GM23338 (cell line): ENCODE measurements around the gene UQCC2. TPM values are rescaled to one million over a fixed set of nuclear protein-coding genes. Genes with fewer than 3 reads are reported as not detected.

Experiments used
- ATAC-seq: fragments of 200-7000 bp; cut with Tn5 transposase; 3 replicates; pipeline ENCODE4 v1.9.1; 2020
- DNase-seq: peaks from one replicate; pipeline ENCODE4 v3.0.0-alpha.2; 2015; ENCODE audit warnings: low spot score
- H2AFZ ChIP-seq: fragments of 200-600 bp; sonication (generic); 2 replicates; pipeline ENCODE4 v1.8.0; 2016; ENCODE audit warnings: antibody characterized with exemption, mild to moderate bottlenecking, moderate library complexity
- H3F3A ChIP-seq: fragments of 200-600 bp; sonication (generic); replicated peaks from 2 replicates; pipeline ENCODE4 v1.8.0; 2017; ENCODE audit warnings: antibody characterized with exemption, mixed run types, low read depth
- H3K27ac ChIP-seq: fragments of 200-600 bp; sonication (generic); 2 replicates; pipeline ENCODE4 v1.6.1; 2016; ENCODE audit warnings: low read depth
- H3K27me3 ChIP-seq: fragments of 200-600 bp; sonication (generic); 2 replicates; pipeline ENCODE4 v1.8.0; 2016; ENCODE audit warnings: mild to moderate bottlenecking, mixed run types, moderate library complexity; ENCODE audit not compliant: insufficient read depth
- H3K36me3 ChIP-seq: fragments of 200-600 bp; sonication (generic); 2 replicates; pipeline ENCODE4 v1.8.0; 2016; ENCODE audit warnings: mild to moderate bottlenecking; ENCODE audit not compliant: insufficient read depth
- H3K4me1 ChIP-seq: fragments of 200-600 bp; sonication (generic); 2 replicates; pipeline ENCODE4 v1.8.0; 2016; ENCODE audit warnings: mild to moderate bottlenecking, moderate library complexity; ENCODE audit not compliant: insufficient read depth
- H3K4me2 ChIP-seq: fragments of 200-600 bp; sonication (generic); 2 replicates; pipeline ENCODE4 v1.7.1; 2017; ENCODE audit warnings: mixed run types
- H3K4me3 ChIP-seq: fragments of 200-600 bp; sonication (generic); 2 replicates; pipeline ENCODE4 v1.6.1; 2016; ENCODE audit warnings: mixed run types
- H3K79me2 ChIP-seq: fragments of 200-600 bp; sonication (generic); replicated peaks from 2 replicates; pipeline ENCODE4 v1.8.0; 2017; ENCODE audit warnings: mild to moderate bottlenecking; ENCODE audit not compliant: insufficient read depth
- H3K9me2 ChIP-seq: fragments of 200-600 bp; sonication (generic); 2 replicates; pipeline ENCODE4 v1.8.0; 2017; ENCODE audit not compliant: insufficient read depth
- H4K20me1 ChIP-seq: fragments of 200-600 bp; sonication (generic); replicated peaks from 2 replicates; pipeline ENCODE4 v1.8.0; 2017; ENCODE audit warnings: mild to moderate bottlenecking; ENCODE audit not compliant: insufficient read depth
- H3K27ac Mint-ChIP-seq: 2 replicates; pipeline ENCODE4 v1.8.0; 2020; ENCODE audit warnings: inconsistent platforms, mild to moderate bottlenecking, moderate library complexity, mixed read lengths
- H3K27me3 Mint-ChIP-seq: 3 replicates; pipeline ENCODE4 v1.8.0; 2022; ENCODE audit warnings: low read depth, mild to moderate bottlenecking, moderate library complexity, mixed read lengths, inconsistent platforms; ENCODE audit not compliant: insufficient read depth, poor library complexity
- H3K36me3 Mint-ChIP-seq: 3 replicates; pipeline ENCODE4 v1.8.0; 2021; ENCODE audit warnings: low read depth, mild to moderate bottlenecking, inconsistent platforms, moderate library complexity, mixed read lengths
- H3K4me1 Mint-ChIP-seq: 3 replicates; pipeline ENCODE4 v1.8.0; 2020; ENCODE audit warnings: mild to moderate bottlenecking, inconsistent platforms, mixed read lengths
- H3K4me3 Mint-ChIP-seq: 3 replicates; pipeline ENCODE4 v1.8.0; 2021; ENCODE audit warnings: moderate library complexity, mild to moderate bottlenecking, inconsistent platforms, mixed read lengths
- H3K9me3 Mint-ChIP-seq: 3 replicates; pipeline ENCODE4 v1.8.0; 2020; ENCODE audit warnings: moderate library complexity, mild to moderate bottlenecking, inconsistent platforms, mixed read lengths
- EZH2phosphoT487 ChIP-seq: fragments of 200-600 bp; sonication (generic); IDR thresholded peaks from one replicate; pipeline ENCODE4 v1.8.1; 2018; ENCODE audit warnings: antibody characterized with exemption; ENCODE audit not compliant: unreplicated experiment
- polyA plus RNA-seq: library from polyadenylated mRNA; unstranded; fragments of >200 nt; fragmentation: Nextera tagmentation; extraction: Ambion mirVana; gene quantifications from 2 replicates; pipeline ENCODE4 v1.2.1, GENCODE V29; 2016
- total RNA-seq: library from RNA; depleted of rRNA; stranded (reverse); fragments of >200 nt; shearing (Covaris generic); gene quantifications from 2 replicates; pipeline ENCODE4 v1.2.3, GENCODE V29; 2014
- TF ChIP-seq, protein P1 (sequence below): fragments of 250-450 bp; sonication (Bioruptor Pico); IDR thresholded peaks from 2 replicates; pipeline ENCODE4 v1.5.0; 2020; ENCODE audit warnings: mild to moderate bottlenecking, moderate library complexity
- TF ChIP-seq, protein P2 (sequence below), 2 experiments: fragments of 200-600 bp in 1 of 2; sonication (generic) in 1 of 2; conservative IDR thresholded peaks; 2 replicates each; pipeline versions ENCODE4 v1.5.1 to v1.6.1; 2016 to 2017; ENCODE audit warnings: antibody characterized with exemption in 2 of 2, low read depth in 2 of 2, mild to moderate bottlenecking in 2 of 2, moderate library complexity in 1 of 2

Gene UQCC2
- total and polyA plus RNA-seq, 2 experiments from 2014 or later: 48.9 to 379 TPM

DNA sequence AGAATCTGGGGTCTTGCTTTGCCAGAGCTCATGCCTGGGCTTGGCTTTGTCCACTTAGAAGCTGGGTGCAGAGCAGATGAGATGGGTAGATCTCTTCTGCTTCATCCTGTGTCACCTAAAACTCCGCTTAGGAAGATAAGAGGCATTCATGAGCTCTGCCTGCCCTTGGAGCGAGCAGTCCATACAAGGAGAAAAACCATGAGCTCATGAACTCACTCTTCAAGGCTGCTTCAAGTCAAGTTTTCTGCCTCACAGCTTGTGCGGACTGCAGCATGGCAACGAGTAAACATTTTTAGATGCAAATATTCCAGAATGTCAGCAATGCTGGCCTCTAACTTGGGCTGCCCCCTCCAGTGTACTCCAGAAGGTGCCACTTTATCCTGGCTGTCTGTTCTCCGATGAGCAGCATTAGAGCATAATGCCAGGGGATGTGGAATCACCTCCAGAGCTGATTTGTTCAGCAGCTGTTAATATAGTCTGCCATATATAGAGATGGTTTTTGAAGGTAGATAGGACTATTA lies 10.7 kb upstream of the UQCC2 start:
- ATAC-seq (no peak), DNase-seq (no peak)
- Histone ChIP-seq H3K4me3 (no peak overlapping the region), H3K4me2 (no peak overlapping the region), H3K27ac (no peak overlapping the region), H2AFZ (no peak overlapping the region), H3K27me3 (no peaks in the 10 kb centered on the region), H3K9me2 (no peaks in the 10 kb centered on the region), H3F3A (no peaks in the 10 kb centered on the region), H3K4me1 (no peaks in the 10 kb centered on the region), H3K79me2 (no peaks in the 10 kb centered on the region), H3K36me3 (no peaks in the 10 kb centered on the region), H4K20me1 (no peaks in the 10 kb centered on the region)
- H3K4me3 Mint-ChIP-seq: no peak overlapping the region
- H3K27me3 Mint-ChIP-seq: peaks cover 5% of the 10 kb centered on the region
- no peaks in the 10 kb centered on the region for H3K36me3 Mint-ChIP-seq
- TF ChIP-seq, protein P1, sequence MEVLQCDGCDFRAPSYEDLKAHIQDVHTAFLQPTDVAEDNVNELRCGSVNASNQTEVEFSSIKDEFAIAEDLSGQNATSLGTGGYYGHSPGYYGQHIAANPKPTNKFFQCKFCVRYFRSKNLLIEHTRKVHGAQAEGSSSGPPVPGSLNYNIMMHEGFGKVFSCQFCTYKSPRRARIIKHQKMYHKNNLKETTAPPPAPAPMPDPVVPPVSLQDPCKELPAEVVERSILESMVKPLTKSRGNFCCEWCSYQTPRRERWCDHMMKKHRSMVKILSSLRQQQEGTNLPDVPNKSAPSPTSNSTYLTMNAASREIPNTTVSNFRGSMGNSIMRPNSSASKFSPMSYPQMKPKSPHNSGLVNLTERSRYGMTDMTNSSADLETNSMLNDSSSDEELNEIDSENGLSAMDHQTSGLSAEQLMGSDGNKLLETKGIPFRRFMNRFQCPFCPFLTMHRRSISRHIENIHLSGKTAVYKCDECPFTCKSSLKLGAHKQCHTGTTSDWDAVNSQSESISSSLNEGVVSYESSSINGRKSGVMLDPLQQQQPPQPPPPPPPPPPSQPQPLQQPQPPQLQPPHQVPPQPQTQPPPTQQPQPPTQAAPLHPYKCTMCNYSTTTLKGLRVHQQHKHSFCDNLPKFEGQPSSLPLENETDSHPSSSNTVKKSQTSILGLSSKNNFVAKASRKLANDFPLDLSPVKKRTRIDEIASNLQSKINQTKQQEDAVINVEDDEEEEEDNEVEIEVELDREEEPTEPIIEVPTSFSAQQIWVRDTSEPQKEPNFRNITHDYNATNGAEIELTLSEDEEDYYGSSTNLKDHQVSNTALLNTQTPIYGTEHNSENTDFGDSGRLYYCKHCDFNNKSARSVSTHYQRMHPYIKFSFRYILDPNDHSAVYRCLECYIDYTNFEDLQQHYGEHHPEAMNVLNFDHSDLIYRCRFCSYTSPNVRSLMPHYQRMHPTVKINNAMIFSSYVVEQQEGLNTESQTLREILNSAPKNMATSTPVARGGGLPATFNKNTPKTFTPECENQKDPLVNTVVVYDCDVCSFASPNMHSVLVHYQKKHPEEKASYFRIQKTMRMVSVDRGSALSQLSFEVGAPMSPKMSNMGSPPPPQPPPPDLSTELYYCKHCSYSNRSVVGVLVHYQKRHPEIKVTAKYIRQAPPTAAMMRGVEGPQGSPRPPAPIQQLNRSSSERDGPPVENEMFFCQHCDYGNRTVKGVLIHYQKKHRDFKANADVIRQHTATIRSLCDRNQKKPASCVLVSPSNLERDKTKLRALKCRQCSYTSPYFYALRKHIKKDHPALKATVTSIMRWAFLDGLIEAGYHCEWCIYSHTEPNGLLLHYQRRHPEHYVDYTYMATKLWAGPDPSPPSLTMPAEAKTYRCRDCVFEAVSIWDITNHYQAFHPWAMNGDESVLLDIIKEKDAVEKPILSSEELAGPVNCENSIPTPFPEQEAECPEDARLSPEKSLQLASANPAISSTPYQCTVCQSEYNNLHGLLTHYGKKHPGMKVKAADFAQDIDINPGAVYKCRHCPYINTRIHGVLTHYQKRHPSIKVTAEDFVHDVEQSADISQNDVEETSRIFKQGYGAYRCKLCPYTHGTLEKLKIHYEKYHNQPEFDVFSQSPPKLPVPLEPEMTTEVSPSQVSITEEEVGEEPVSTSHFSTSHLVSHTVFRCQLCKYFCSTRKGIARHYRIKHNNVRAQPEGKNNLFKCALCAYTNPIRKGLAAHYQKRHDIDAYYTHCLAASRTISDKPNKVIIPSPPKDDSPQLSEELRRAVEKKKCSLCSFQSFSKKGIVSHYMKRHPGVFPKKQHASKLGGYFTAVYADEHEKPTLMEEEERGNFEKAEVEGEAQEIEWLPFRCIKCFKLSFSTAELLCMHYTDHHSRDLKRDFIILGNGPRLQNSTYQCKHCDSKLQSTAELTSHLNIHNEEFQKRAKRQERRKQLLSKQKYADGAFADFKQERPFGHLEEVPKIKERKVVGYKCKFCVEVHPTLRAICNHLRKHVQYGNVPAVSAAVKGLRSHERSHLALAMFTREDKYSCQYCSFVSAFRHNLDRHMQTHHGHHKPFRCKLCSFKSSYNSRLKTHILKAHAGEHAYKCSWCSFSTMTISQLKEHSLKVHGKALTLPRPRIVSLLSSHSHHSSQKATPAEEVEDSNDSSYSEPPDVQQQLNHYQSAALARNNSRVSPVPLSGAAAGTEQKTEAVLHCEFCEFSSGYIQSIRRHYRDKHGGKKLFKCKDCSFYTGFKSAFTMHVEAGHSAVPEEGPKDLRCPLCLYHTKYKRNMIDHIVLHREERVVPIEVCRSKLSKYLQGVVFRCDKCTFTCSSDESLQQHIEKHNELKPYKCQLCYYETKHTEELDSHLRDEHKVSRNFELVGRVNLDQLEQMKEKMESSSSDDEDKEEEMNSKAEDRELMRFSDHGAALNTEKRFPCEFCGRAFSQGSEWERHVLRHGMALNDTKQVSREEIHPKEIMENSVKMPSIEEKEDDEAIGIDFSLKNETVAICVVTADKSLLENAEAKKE (CRISPR knock-in tag): no peak
- TF ChIP-seq, protein P2, sequence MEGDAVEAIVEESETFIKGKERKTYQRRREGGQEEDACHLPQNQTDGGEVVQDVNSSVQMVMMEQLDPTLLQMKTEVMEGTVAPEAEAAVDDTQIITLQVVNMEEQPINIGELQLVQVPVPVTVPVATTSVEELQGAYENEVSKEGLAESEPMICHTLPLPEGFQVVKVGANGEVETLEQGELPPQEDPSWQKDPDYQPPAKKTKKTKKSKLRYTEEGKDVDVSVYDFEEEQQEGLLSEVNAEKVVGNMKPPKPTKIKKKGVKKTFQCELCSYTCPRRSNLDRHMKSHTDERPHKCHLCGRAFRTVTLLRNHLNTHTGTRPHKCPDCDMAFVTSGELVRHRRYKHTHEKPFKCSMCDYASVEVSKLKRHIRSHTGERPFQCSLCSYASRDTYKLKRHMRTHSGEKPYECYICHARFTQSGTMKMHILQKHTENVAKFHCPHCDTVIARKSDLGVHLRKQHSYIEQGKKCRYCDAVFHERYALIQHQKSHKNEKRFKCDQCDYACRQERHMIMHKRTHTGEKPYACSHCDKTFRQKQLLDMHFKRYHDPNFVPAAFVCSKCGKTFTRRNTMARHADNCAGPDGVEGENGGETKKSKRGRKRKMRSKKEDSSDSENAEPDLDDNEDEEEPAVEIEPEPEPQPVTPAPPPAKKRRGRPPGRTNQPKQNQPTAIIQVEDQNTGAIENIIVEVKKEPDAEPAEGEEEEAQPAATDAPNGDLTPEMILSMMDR (conservative IDR thresholded peaks at IDR 0.05; ENCODE audit: low read depth in 2 of 2): no peak
- no peaks in the 10 kb centered on the region for H3K9me3 Mint-ChIP-seq
- H3K27ac Mint-ChIP-seq: no peak overlapping the region
- H3K4me1 Mint-ChIP-seq: peaks cover 25% of the 10 kb centered on the region

DNA sequence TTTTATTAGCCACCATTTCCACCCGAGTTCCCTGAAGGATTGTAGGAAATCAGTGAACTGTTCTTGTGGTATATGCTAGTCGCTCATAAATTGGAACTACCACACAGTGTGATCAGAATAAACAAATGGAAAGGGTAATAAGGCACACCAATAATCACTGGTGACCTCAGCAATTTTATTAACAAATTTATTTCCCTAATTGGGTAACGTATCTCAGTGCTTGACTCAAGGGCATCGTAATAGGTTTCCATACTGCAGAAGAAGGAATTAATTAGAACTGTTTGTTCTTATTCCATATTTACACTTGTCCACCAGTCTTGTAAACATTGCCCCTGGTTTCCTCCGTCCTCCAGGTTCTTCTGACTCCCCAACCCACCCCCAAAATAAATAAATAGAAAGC lies 10.0 kb upstream of the UQCC2 start:
- no peaks in the 10 kb centered on the region for H3F3A ChIP-seq
- Mint-ChIP-seq H3K9me3 (no peaks in the 10 kb centered on the region), H3K4me3 (no peak overlapping the region)
- no peak for TF ChIP-seq EZH2phosphoT487
- TF ChIP-seq, protein P2 (conservative IDR thresholded peaks at IDR 0.05; ENCODE audit: low read depth in 2 of 2): no peak

More for the DNA sequence above, 10.0 kb upstream of the UQCC2 start:
- H3K4me2 ChIP-seq: no peak overlapping the region
- no peaks in the 10 kb centered on the region for H3K4me1 ChIP-seq
- H3K4me3 ChIP-seq: no peak overlapping the region
- Mint-ChIP-seq H3K27me3 (peaks cover 4% of the 10 kb centered on the region), H3K36me3 (no peaks in the 10 kb centered on the region), H3K4me1 (peaks cover 27% of the 10 kb centered on the region), H3K27ac (no peak overlapping the region)
- no peaks in the 10 kb centered on the region for H3K27me3 ChIP-seq
- H2AFZ ChIP-seq: no peak overlapping the region
- no peak overlapping the region for H3K27ac ChIP-seq
- H3K79me2 ChIP-seq: no peaks in the 10 kb centered on the region
- no peak for ATAC-seq
- H4K20me1 ChIP-seq: no peaks in the 10 kb centered on the region
- H3K36me3 ChIP-seq: no peaks in the 10 kb centered on the region
- no peak for DNase-seq
- H3K9me2 ChIP-seq: no peaks in the 10 kb centered on the region
